ENCODE data around the gene LRRN2. TPM values are rescaled to one million over a fixed set of nuclear protein-coding genes. Genes with fewer than 3 reads are reported as not detected.

LRRN2 gene
- polyA plus RNA-seq, 2 of the 4 experiments (the other 2 are of a cell fraction): 3.6 to 6.6 TPM

DNA sequence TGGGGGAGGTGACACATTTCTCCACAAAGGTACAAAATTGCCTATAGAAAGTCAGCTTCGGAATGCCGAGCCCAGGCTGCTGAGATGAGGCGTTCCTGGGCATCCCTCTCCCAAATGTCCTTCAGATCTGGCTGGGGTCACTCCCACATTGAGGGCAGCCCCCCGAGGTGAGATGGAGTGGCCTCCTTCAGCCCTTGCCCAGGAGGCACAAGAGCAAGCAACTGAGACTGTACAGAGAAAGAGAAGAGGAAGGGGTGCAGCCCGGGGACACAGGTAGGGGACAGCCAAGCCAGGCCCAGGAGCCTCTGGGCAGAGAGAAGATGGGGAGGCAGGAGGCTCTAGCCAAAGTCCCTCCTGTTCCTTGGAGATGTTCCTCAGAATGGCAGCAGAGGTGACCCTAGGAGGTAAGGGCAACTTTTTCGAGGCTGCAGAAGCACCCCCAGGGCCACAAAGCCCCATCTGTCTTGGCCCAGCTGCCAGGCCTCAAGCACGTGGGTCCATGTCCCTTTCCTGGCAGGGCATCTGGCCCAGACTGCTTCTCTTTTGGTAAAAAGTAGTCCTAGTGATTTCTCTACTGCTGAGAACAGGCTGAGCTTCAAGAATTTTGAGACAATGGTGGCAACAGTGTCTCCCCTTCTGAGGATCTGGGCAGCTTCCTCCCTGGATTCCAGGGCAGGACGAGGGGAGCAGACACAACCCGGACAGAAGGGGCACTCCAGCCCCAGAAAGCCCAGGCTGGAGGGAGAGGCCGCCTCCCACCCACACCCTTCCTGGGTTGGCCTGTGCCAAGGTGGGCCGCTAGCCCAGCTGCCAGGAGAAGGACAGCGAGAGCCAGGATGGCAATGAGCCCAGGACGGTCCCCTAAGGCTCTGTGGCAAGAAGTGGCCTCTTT, 68.0 kb downstream of the LRRN2 start:
- WGBS (ENCODE audit: missing lambda C conversion rate): 75% methylated on average over 12 of the region's 13 CpGs
- DNase-seq (ENCODE audit: low read depth in 1 of 2, low spot score in 1 of 2) (no peak), ATAC-seq (no peak), FAIRE-seq (no peak)
- Histone ChIP-seq H3K4me1 (peaks cover 22% of the 10 kb centered on the region), H3K4me2 (no peak overlapping the region), H3K27ac (no peak overlapping the region), H3K9me3 (no peaks in the 10 kb centered on the region), H3K4me3 (no peak overlapping the region)
- TF ChIP-seq RFX5 (IDR thresholded peaks at IDR 0.05) (no peak), HES2 (IDR thresholded peaks at IDR 0.05) (no peak)
- TF ChIP-seq, protein P1, sequence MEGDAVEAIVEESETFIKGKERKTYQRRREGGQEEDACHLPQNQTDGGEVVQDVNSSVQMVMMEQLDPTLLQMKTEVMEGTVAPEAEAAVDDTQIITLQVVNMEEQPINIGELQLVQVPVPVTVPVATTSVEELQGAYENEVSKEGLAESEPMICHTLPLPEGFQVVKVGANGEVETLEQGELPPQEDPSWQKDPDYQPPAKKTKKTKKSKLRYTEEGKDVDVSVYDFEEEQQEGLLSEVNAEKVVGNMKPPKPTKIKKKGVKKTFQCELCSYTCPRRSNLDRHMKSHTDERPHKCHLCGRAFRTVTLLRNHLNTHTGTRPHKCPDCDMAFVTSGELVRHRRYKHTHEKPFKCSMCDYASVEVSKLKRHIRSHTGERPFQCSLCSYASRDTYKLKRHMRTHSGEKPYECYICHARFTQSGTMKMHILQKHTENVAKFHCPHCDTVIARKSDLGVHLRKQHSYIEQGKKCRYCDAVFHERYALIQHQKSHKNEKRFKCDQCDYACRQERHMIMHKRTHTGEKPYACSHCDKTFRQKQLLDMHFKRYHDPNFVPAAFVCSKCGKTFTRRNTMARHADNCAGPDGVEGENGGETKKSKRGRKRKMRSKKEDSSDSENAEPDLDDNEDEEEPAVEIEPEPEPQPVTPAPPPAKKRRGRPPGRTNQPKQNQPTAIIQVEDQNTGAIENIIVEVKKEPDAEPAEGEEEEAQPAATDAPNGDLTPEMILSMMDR (IDR thresholded peaks at IDR 0.05): no peak
- ChIA-PET CTCF (interaction anchor here (0.7 to 7.8 kb wide), 9 partner anchors 9 to 324 kb away, joined by 3 to 42 read pairs (median 4); no protein-coding TSS in a partner anchor), POLR2A (no interaction called here)

- H3K4me1 ChIP-seq: peaks cover 13% of the 10 kb centered on the region; the same call in 2 of the 3 replicates
- WGBS (ENCODE audit: missing lambda C conversion rate): 69% methylated on average over 6 of the region's 6 CpGs
- H3K27ac ChIP-seq: no peak overlapping the region
- no peak overlapping the region for H3K4me3 ChIP-seq
- ChIA-PET POLR2A (no interaction called here), CTCF (interaction anchor here (0.9 to 7.8 kb wide), 4 partner anchors 8 to 175 kb away, joined by 3 to 42 read pairs (median 7); no protein-coding TSS in a partner anchor)
- no peak for DNase-seq (ENCODE audit: low read depth in 1 of 2, low spot score in 1 of 2)
- no peak for FAIRE-seq
- no peak for TF ChIP-seq PHF8 (IDR thresholded peaks at IDR 0.05; ENCODE audit: borderline replicate concordance, low read depth)
- TF ChIP-seq PBX3 (IDR thresholded peaks at IDR 0.05): no peak
- TF ChIP-seq USF2 (IDR thresholded peaks at IDR 0.05): no peak
- TF ChIP-seq, protein P1 (IDR thresholded peaks at IDR 0.05): no peak
- no peak for TF ChIP-seq RCOR1 (IDR thresholded peaks at IDR 0.05; ENCODE audit: low read depth, low read length)
- TF ChIP-seq CBX2 (IDR thresholded peaks at IDR 0.05; ENCODE audit: borderline replicate concordance, low read depth): no peak
- TF ChIP-seq POLR2A (IDR thresholded peaks at IDR 0.05; ENCODE audit: low read length): no peak
- TF ChIP-seq EHMT2 (IDR thresholded peaks at IDR 0.05; ENCODE audit: low read depth): no peak
- no peak for TF ChIP-seq ZFP36 (IDR thresholded peaks at IDR 0.05; ENCODE audit: borderline replicate concordance, partially characterized antibody)
- no peaks in the 10 kb centered on the region for H3K9me3 ChIP-seq
- no peak overlapping the region for H3K4me2 ChIP-seq
- ATAC-seq: no peak
These were observed 68.9 kb downstream of the LRRN2 start for GRCh38 chr1:204616641-204617040.

GRCh38 chr1:204615881-204616280, 69.7 kb downstream of the LRRN2 start:
- no peak for FAIRE-seq
- H3K27ac ChIP-seq: no peak overlapping the region
- DNase-seq (ENCODE audit: low read depth in 1 of 2, low spot score in 1 of 2): no peak

More at GRCh38 chr1:204615881-204616280, 69.7 kb downstream of the LRRN2 start:
- Histone ChIP-seq H3K4me2 (no peak overlapping the region), H3K9me3 (no peaks in the 10 kb centered on the region), H3K4me1 (peaks cover 6% of the 10 kb centered on the region; the same call in 1 of the 3 replicates), H3K4me3 (no peak overlapping the region)
- POLR2A ChIA-PET: no interaction called here
- CTCF ChIA-PET: interaction anchor here (0.8 to 2.6 kb wide), 8 partner anchors 50 to 191 kb away, joined by 3 to 14 read pairs (median 4); no protein-coding TSS in a partner anchor
- ATAC-seq: no peak
- 71% methylated on average over 8 of the region's 8 CpGs for WGBS (ENCODE audit: missing lambda C conversion rate)
- TF ChIP-seq ZSCAN20 (CRISPR knock-in tag; IDR thresholded peaks at IDR 0.05) (no peak), JUNB (IDR thresholded peaks at IDR 0.05) (no peak), NR3C1 (IDR thresholded peaks at IDR 0.05) (no peak), RFX5 (IDR thresholded peaks at IDR 0.05) (no peak), ESRRA (IDR thresholded peaks at IDR 0.05; ENCODE audit: borderline replicate concordance, low read length) (no peak), BHLHE40 (IDR thresholded peaks at IDR 0.05; ENCODE audit: low read depth, low read length) (no peak)

All from A549 (cell line).